NB4 (cell line): Measurements from ENCODE around the gene CTPS1.

ENCODE experiments used
- CTCF ChIP-seq: IDR thresholded peaks from one replicate; pipeline ENCODE4 v1.5.1; 2012; ENCODE audit warnings: low read depth, low read length
- POLR2A ChIP-seq: IDR thresholded peaks from 2 replicates; pipeline ENCODE4 v1.6.1; 2011; ENCODE audit warnings: mild to moderate bottlenecking; ENCODE audit not compliant: insufficient read length; ENCODE audit errors: extremely low read depth

DNA sequence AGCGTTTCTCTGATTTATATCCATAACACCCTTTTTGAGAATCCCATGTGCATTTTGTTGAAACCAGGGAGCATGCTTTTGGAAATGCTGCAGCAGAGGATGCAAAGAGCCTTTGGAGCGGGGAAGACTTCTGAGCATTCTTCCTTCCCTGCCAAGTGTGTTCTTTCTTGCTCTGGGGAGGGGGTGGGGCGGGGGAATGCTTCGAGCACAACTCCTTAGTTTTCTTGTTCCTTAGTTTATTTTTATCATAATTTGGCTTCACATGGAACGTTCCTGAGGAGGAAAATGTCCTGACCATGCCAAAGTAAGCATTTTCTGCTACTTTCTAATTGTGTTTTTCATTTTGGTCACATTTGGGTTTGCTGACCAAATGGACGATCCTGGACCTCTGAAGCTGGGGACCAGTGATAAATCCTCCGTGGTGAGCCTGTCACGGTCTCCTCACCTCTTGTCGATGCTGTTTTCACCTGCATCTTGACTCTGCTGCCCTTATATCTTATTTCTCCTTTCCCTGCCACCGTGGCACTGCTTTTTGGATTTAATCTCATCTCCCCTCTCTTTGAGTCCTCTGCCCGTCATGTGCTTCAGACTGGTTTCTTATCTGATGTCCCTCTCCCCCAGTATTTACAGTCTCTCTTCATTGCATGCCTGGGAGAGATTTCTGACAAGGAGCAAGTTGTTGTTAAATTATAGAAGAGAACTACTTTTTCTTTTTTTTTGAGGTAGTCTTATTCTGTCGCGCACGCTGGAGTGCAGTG is 2.4 kb downstream of the CTPS1 start:
- TF ChIP-seq CTCF, result no peak
- no peak for TF ChIP-seq POLR2A
